VCaP (cell line): ENCODE measurements around the gene PPA2.
"Not testable (repeated sequence)": the region's sequence is repeated elsewhere in the genome, so short reads cannot be mapped to it uniquely, and the experiment has no call there.

Experiments
- H3K27ac ChIP-seq: fragments of 450-650 bp; 2 replicates; pipeline ENCODE4 v1.5.1; 2017
- TF ChIP-seq, protein P1 (sequence below): fragments of 450-650 bp; conservative IDR thresholded peaks from 2 replicates; pipeline ENCODE4 v1.5.1; 2017; ENCODE audit warnings: mild to moderate bottlenecking, moderate library complexity

Gene PPA2

DNA sequence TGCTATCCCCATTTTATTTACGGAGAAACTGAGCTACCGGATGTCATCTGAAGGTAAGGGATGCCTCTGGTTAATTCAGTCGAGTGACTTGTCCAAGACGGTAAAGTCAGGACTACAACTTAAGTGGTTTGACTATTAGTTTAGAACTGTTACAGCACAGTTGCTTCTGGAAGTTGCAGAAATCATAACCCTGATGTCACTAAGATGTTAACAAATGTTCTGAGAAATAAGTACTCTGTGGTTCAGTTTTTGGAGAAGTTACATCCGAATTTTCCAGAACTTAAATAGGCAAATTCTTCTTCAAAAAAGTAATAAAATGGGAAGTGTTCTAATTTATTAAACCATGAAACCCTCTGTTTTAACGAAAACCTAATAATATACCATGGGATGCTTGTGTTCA is 3.1 kb downstream of the PPA2 start:
- H3K27ac ChIP-seq: no peak overlapping the region

DNA sequence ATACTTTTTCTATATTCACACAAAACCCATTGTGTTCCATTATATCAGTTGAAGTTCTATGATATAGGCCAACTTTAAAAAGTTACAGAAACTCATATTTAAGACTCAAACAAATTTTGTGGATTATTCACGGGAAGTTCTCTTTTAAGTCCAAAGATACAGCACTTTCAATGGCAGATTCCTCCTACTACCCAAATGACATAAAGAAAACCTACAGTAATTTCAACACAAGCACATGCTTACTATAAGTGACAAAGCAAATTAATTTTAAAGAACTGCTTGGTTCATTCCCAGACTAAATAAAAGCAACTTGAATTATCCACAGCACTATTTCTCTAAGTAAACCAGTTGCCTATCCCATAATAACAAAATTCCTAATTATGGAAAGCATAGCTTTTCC is 4.1 kb downstream of the PPA2 start:
- TF ChIP-seq, protein P1, sequence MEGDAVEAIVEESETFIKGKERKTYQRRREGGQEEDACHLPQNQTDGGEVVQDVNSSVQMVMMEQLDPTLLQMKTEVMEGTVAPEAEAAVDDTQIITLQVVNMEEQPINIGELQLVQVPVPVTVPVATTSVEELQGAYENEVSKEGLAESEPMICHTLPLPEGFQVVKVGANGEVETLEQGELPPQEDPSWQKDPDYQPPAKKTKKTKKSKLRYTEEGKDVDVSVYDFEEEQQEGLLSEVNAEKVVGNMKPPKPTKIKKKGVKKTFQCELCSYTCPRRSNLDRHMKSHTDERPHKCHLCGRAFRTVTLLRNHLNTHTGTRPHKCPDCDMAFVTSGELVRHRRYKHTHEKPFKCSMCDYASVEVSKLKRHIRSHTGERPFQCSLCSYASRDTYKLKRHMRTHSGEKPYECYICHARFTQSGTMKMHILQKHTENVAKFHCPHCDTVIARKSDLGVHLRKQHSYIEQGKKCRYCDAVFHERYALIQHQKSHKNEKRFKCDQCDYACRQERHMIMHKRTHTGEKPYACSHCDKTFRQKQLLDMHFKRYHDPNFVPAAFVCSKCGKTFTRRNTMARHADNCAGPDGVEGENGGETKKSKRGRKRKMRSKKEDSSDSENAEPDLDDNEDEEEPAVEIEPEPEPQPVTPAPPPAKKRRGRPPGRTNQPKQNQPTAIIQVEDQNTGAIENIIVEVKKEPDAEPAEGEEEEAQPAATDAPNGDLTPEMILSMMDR: no peak
- no peak overlapping the region for H3K27ac ChIP-seq

More for the DNA sequence above, 3.1 kb downstream of the PPA2 start:
- TF ChIP-seq, protein P1: no peak

DNA sequence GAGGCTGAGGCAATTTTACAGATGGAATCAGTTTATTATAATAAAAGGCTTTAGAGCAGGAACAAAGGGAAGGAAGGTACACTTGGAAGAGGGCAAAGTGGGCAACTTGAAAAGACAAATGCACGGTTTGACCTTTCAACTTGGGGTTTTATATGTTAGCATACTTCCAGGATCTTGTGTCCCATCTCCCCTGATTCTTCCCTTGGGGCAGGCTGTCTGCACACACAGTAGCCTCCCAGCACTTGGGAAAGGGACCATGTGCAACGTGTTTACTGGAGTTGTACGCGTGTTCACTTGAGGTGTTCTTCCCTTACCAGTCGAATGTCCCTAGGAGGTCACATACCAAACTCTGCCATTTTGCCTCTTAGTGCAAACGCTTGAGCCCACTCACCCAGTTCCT is 7.3 kb downstream of the PPA2 start:
- TF ChIP-seq, protein P1: no peak
- H3K27ac ChIP-seq: no peak overlapping the region

DNA sequence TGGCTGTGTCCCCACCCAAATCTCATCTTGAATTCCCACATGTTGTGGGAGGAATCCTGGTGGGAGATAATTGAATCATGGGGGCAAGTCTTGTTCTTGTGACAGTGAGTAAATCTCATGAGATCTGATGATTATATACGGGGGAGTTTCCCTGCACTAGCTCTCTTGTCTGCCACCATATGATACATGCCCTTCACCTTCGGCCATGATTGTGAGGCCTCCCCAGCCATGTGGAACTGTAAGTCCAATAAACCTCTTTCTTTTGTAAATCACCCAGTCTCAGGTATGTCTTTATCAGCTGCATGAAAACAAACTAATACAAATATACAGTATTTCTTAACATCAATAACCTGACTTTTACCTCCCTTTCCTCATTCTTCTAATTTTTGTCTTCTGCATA is 9.3 kb downstream of the PPA2 start:
- not testable (repeated sequence) for H3K27ac ChIP-seq

DNA sequence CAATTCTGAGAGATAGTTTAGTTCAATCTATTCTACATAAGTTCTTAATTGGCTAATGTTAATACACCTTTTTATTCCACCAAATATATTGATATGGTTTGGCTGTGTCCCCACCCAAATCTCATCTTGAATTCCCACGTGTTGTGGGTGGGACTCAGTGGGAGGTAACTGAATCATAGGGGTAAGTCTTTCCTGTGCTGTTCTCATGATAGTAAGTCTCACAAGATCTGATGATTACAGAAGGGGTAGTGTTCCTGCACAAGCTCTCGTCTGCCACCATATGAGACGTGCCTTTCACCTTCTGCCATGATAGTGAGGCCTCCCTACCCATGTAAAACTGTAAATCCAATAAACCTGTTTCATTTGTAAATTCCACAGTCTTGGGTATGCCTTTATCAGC is 11.3 kb downstream of the PPA2 start:
- no peak overlapping the region for H3K27ac ChIP-seq
- TF ChIP-seq, protein P1: no peak

DNA sequence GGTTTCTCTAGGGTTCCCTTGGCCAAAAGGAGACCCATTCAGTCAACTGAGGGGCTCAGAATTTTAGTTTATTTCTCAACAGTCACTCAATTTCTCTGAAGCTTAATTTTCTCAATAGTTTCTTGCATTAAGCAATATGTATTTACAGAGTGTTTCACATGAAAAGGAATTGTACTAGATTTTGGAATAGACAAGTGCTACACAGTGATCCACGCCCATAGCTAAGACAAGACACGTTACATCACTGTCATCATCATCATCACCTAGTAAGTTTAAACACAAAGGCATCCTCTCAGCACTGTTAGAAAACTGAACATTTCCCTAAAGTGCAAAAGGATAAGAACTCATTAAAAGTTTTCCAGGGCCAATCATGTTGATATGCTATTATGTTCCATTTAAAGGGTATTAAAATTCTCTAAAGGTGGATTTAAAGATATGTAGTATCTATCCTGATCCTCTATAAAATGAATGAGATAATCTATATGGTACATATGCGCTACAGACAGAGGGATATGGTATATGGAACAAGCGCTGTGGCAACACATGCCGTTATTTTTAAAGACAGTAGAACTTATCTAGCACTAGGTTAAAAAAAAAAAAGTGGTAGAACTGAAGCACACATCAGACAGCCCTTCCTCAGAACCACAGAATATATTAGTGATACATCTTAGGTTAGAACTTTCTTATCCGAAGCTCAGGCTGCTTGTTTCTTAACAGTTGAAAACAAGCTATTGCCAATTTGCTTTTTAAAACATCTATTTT is 12.1 kb downstream of the PPA2 start:
- TF ChIP-seq, protein P1: no peak
- H3K27ac ChIP-seq: no peak overlapping the region

DNA sequence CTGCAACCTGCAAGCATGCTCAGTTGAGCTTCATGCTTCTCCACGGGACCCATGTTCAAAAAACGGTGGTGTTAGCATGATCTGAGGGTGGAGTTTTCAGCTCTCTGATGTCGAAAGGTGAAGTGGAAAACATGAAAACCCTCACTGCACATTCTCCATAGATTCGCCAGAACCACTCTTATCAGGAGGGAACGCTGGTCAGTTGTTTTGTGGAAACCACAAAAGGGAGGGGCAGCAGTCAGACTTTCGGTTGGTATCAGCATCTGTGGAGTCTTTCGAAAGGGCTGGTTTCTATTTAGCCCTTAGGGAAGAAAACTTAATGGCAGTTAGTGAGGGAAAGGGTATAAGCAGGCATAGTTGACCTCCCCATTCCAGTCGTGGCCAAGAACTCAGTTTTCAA is 12.6 kb downstream of the PPA2 start:
- TF ChIP-seq, protein P1: no peak
- no peak overlapping the region for H3K27ac ChIP-seq

DNA sequence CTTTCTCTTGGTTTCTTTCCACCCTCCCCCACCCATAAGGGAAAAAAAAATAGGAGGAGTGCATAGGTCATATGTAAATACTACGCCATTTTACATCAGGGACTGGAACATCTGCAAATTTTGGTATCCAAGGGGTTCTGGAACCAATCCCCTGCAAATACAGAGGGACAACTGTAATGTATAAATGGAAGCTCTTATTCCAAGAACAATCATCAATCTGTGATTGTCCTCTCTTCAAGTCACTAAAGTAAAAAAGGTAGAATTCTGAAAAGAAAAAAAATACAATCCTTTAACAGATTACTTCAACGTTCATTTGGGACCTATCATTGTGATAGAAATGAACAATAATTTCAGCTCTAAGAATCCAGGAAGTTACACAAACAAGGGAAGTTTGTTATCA is 13.6 kb downstream of the PPA2 start:
- TF ChIP-seq, protein P1: no peak
- no peak overlapping the region for H3K27ac ChIP-seq

DNA sequence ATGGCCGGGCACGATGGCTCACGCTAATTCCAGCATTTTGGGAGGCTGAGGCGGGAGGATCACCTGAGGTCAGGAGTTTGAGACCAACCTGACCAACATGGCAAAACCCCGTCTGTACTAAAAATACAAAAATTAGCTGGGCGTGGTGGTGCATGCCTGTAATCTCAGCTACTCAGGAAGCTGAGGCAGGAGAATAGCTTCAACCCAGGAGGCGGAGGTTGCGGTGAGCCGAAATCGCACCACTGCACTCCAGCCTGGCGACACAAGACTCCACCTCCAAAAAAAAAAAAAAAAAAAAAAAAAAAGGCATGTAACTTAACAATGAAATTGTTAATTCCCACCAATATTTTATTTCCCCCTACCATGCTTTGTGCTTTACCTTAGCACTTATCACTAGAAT is 15.3 kb downstream of the PPA2 start:
- not testable (repeated sequence) for H3K27ac ChIP-seq
